ENCODE data around the gene ZNF567.

DNA sequence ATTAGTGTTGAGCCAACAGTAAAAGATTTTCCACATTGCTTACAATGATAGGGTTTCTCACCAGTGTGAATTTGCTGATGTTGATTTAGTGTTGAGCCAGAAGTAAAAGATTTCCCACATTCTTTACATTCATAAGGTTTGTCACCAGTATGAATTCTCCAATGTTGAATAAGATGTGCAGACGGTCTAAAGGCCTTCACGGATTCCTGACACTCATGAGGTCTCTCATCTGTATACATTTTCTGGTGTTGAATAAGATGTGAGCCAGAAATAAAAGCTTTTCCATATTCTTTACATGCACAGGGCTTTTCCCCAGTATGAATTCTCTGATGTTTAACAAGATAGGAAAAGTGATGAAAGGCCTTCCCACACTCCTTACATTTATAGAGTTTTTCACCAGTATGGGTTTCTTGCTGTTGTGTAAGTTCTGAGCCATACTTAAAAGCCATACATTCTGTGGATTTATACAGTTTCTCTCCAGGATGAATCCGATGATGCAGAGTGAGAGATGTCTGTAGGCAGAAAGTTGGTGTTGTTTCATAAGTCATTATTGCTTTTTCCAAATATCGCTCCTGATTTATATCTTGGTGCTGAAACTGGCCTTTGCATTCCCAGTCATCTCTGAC, 62.8 kb downstream of the ZNF567 start:
- TF ChIP-seq, protein P1, sequence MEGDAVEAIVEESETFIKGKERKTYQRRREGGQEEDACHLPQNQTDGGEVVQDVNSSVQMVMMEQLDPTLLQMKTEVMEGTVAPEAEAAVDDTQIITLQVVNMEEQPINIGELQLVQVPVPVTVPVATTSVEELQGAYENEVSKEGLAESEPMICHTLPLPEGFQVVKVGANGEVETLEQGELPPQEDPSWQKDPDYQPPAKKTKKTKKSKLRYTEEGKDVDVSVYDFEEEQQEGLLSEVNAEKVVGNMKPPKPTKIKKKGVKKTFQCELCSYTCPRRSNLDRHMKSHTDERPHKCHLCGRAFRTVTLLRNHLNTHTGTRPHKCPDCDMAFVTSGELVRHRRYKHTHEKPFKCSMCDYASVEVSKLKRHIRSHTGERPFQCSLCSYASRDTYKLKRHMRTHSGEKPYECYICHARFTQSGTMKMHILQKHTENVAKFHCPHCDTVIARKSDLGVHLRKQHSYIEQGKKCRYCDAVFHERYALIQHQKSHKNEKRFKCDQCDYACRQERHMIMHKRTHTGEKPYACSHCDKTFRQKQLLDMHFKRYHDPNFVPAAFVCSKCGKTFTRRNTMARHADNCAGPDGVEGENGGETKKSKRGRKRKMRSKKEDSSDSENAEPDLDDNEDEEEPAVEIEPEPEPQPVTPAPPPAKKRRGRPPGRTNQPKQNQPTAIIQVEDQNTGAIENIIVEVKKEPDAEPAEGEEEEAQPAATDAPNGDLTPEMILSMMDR (IDR thresholded peaks at IDR 0.05): no peak
- no peak for TF ChIP-seq EZH2 (IDR thresholded peaks at IDR 0.05; ENCODE audit: borderline replicate concordance, insufficient read depth, low read depth, low read length, poor library complexity, severe bottlenecking)
